ENCODE results near the gene OR4D1.

OR4D1 gene

GRCh38 chr17:58196610-58197009 is 48.4 kb downstream of the OR4D1 start:
- no peak for TF ChIP-seq CTCF (IDR thresholded peaks at IDR 0.05)

DNA sequence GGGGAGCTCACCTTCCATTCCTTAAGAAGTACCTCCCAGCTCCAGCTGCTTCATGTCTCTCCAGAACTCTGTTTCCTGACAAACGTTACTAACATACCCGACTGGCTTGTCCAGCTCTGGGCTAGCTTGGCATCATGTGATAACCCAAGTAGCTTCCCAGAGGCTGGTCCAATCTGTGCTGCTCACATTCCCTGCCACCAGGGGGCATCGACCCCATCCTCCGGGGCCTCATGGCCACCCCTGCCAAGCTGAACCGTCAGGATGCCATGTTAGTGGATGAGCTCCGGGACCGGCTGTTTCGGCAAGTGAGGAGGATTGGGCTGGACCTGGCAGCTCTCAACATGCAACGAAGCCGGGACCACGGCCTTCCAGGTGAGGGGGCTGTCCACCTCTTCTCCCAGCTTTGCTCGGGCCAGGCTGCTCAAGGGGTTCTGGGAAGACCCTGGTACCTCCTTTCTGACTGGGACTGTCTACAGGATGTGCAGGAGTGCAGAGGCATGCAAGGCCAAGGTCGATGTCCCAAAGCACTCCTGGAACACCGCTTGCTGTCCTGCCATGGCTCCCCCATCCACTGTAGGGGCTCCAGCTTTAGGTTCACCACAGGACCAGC is 51.9 kb downstream of the OR4D1 start:
- TF ChIP-seq CTCF (IDR thresholded peaks at IDR 0.05): peak; percentile 62

DNA sequence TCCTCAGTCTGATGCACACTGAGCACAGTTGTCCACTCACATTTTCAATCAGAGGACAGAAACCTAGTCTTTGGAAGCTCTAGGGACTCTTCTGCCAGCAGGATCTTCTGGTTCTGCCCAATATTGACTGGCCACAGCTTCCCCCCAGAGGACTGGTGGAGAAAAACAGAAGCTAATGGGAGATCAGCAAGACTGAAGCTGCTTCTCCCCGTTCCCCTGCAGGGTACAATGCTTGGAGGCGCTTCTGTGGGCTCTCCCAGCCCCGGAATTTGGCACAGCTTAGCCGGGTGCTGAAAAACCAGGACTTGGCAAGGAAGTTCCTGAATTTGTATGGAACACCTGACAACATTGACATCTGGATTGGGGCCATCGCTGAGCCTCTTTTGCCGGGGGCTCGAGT is 54.7 kb downstream of the OR4D1 start:
- TF ChIP-seq CTCF (IDR thresholded peaks at IDR 0.05): no peak

DNA sequence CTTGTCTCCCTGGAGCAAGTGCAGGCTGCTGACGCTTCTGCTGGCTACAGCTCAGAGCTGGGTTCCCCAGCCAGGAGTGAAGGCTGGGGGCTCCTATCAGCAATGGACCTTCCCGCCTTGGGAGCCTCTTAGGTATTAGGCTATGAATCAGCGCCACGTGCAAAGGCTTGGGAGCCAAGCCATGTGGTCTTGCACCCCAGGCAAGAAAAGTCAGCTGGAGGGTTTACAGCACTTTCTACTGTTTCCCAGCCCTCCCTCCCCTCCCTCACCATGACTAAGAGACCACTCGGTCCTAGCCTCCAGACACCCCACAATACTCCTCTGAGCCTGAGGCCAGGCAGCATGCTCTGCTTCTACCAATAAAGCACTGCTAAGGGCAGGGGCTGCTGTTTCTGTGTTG is 56.6 kb downstream of the OR4D1 start:
- no peak for TF ChIP-seq CTCF (IDR thresholded peaks at IDR 0.05)

GRCh38 chr17:58205936-58206335 is 57.8 kb downstream of the OR4D1 start:
- TF ChIP-seq CTCF (IDR thresholded peaks at IDR 0.05): no peak

DNA sequence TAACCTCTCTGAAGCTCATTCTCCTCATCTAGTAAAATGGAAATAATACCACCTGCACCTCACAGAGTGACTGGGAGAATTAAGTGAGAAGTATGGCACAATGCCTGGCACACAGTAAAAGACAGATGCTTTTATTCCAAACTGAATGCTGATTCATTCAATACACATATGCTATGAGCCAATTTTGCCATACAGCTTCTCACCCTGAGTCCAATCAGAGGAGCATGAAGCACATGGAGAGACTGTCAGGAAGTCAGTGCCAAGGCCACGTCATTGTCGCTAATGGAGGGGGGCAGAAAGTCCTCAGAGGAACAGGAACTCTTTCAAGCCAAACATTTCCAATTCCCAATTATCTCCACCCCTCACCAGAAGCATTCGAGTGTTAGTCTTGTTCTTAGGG is 59.3 kb downstream of the OR4D1 start:
- TF ChIP-seq CTCF (IDR thresholded peaks at IDR 0.05): no peak

- TF ChIP-seq CTCF (IDR thresholded peaks at IDR 0.05): no peak
These were observed 60.2 kb downstream of the OR4D1 start for GRCh38 chr17:58208344-58208743.
